Esophagus squamous epithelium (tissue), 4 donors: ENCODE data around the gene FCRLB.

ENCODE experiments used
- CTCF ChIP-seq, 6 experiments: fragments of 450-650 bp in 4 of 6; fragments of 200-600 bp in 2 of 6; sonication (generic) in 2 of 6; IDR thresholded peaks; one replicate each; pipeline ENCODE4 v1.5.1; 2016 to 2019; ENCODE audit warnings: antibody characterized with exemption in 6 of 6, mild to moderate bottlenecking in 4 of 6, moderate library complexity in 4 of 6
- POLR2A ChIP-seq, 4 donors: fragments of 450-650 bp; IDR thresholded peaks; one replicate each; pipeline ENCODE4 v1.6.1; 2017; ENCODE audit warnings: antibody characterized with exemption in 4 of 4, mild to moderate bottlenecking in 4 of 4, moderate library complexity in 3 of 4

- no peak for TF ChIP-seq POLR2A (IDR thresholded peaks at IDR 0.05)
- TF ChIP-seq CTCF (IDR thresholded peaks at IDR 0.05) = no peak
Observed at GRCh38 chr1:161768986-161769672, 47.8 kb downstream of the FCRLB start.
